ENCODE measurements around the gene THSD4. TPM values are rescaled to one million over a fixed set of nuclear protein-coding genes. Genes with fewer than 3 reads are reported as not detected.

THSD4 gene
- total and polyA plus RNA-seq, 7 donors, result 0.21 to 3.1 (median 1.8) TPM

GRCh38 chr15:71658036-71658435, 542.8 kb downstream of the THSD4 start:
- no peaks in the 10 kb centered on the region for H3K27me3 ChIP-seq (ENCODE audit: insufficient read depth in 3 of 3, low read length in 2 of 3)
- H3K9me3 ChIP-seq, result no peaks in the 10 kb centered on the region
- no peak overlapping the region for H3K4me3 ChIP-seq
- no peak overlapping the region for H3K27ac ChIP-seq
- peaks cover 5% of the 10 kb centered on the region for H3K4me1 ChIP-seq
- WGBS, 3 donors, result 86 to 96% (median 87%) methylated on average over 7 of the region's 7 CpGs
- intact Hi-C loops (cut with DNase I), result no loop called here
- TF ChIP-seq CTCF (IDR thresholded peaks at IDR 0.05), result no peak
- DNase-seq, result no peak
- no peaks in the 10 kb centered on the region for H3K36me3 ChIP-seq (ENCODE audit: insufficient read depth in 1 of 2, low read depth in 1 of 2)
- no peak for ATAC-seq

- 95 to 96% (median 96%) methylated on average over 2 of the region's 2 CpGs for WGBS, 3 donors
- DNase-seq (no peak), ATAC-seq (peak in 1 of 4 donors; percentile 44)
- Histone ChIP-seq H3K36me3 (ENCODE audit: insufficient read depth in 1 of 2, low read depth in 1 of 2) (no peaks in the 10 kb centered on the region), H3K27ac (no peak overlapping the region), H3K27me3 (ENCODE audit: insufficient read depth in 3 of 3, low read length in 2 of 3) (no peaks in the 10 kb centered on the region), H3K9me3 (no peaks in the 10 kb centered on the region), H3K4me3 (no peak overlapping the region), H3K4me1 (peaks cover 5% of the 10 kb centered on the region)
- intact Hi-C loops (cut with DNase I), result no loop called here
- TF ChIP-seq CTCF (IDR thresholded peaks at IDR 0.05), result no peak
Observed at GRCh38 chr15:71658827-71659729, 543.8 kb downstream of the THSD4 start.

GRCh38 chr15:71659730-71660067, 544.4 kb downstream of the THSD4 start:
- no peak for TF ChIP-seq CTCF (IDR thresholded peaks at IDR 0.05)
- DNase-seq (no peak), ATAC-seq (no peak)
- H3K9me3 ChIP-seq, result no peaks in the 10 kb centered on the region
- H3K27me3 ChIP-seq (ENCODE audit: insufficient read depth in 3 of 3, low read length in 2 of 3), result no peaks in the 10 kb centered on the region
- no peak overlapping the region for H3K4me3 ChIP-seq
- no peak overlapping the region for H3K27ac ChIP-seq
- no peaks in the 10 kb centered on the region for H3K36me3 ChIP-seq (ENCODE audit: insufficient read depth in 1 of 2, low read depth in 1 of 2)
- 81 to 90% (median 81%) methylated on average over 4 of the region's 4 CpGs for WGBS, 3 donors
- intact Hi-C loops (cut with DNase I), result no loop called here
- H3K4me1 ChIP-seq, result peaks cover 5% of the 10 kb centered on the region

- Histone ChIP-seq H3K9me3 (no peaks in the 10 kb centered on the region), H3K36me3 (ENCODE audit: insufficient read depth in 1 of 2, low read depth in 1 of 2) (no peaks in the 10 kb centered on the region), H3K4me1 (peaks cover 5% of the 10 kb centered on the region), H3K27me3 (ENCODE audit: insufficient read depth in 3 of 3, low read length in 2 of 3) (no peaks in the 10 kb centered on the region), H3K27ac (no peak overlapping the region), H3K4me3 (no peak overlapping the region)
- ATAC-seq (no peak), DNase-seq (no peak)
- intact Hi-C loops (cut with DNase I), result no loop called here
- TF ChIP-seq CTCF (IDR thresholded peaks at IDR 0.05), result no peak
- WGBS, 3 donors, result 56 to 74% (median 59%) methylated on average over 15 of the region's 15 CpGs
Observed at GRCh38 chr15:71660501-71660900, 545.2 kb downstream of the THSD4 start.
